Stimulated activated naive CD8-positive, alpha-beta T cell treated with anti-CD3 and anti-CD28 coated beads, Interleukin-15, Interleukin-2, amounts not matched to agents 100 U/mL and 50 U/mL, for 24 hours (primary cell): ENCODE measurements around the gene GPR31.

Experiments used
- ATAC-seq: fragments of 150-1000 bp; cut with Tn5 transposase; one replicate; pipeline ENCODE4 v1.10.0; 2021
- DNase-seq: peaks from one replicate; pipeline ENCODE4 v3.0.0; 2021

GPR31 gene

DNA sequence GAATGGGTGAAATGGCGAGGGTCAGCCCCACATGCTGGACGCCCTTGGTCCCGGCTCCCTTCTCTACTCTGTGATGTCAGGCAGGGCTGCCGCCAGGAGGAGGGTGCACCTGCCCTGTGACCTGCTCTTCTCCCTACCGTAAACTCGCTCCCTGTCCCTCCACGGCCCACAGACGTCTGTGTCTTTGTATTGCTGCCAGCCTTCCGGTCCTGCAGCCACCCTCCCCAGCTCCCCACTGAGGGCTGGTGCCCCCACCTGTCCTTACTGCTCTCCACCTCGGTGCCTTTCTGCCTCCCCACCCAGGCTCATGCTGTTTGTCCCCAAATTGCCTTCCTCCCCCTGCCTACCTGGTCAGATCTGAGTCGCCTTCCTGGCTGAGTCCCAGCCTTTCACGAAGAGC, 38.9 kb downstream of the GPR31 start:
- no peak for DNase-seq
- no peak for ATAC-seq

DNA sequence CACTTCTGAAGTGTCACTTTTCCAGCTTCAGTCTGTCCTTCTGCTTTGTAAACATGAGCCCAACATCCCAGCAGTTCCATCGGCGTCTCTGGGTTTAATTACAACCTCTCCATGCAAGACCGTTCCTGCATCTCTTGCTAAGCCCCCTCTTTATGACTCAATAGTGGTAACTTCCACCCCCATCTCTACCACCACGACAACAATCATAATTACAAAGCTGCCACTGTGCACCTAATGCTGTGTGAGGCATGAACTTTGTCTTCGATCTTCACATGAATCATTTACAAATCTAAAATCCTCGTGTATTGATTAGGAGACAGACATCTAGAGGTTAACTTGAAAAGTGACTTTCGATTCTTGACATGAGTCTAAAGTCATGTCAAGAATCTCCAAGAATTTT, 39.8 kb downstream of the GPR31 start:
- no peak for ATAC-seq

DNA sequence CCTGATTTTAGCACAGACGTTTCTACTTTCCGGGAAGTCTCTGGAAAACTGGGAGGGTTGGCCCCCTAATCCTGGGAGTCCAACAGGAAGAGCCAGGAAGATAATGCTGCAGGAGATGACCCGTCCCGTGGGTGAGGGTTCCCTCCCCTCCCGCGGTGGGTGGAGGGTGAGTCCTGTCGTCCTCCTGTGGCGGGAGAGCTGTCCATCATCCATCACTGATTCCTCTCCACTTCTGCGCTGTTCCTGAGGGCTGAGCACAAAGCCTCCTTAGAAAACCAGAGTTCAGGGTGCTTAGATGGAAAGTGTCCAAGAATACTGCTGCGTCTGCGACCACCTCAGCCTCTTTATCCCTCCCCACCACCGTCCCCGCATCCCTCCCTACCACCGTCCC, 40.9 kb downstream of the GPR31 start:
- DNase-seq (no peak), ATAC-seq (no peak)

More for the DNA sequence above, 39.8 kb downstream of the GPR31 start:
- no peak for DNase-seq

DNA sequence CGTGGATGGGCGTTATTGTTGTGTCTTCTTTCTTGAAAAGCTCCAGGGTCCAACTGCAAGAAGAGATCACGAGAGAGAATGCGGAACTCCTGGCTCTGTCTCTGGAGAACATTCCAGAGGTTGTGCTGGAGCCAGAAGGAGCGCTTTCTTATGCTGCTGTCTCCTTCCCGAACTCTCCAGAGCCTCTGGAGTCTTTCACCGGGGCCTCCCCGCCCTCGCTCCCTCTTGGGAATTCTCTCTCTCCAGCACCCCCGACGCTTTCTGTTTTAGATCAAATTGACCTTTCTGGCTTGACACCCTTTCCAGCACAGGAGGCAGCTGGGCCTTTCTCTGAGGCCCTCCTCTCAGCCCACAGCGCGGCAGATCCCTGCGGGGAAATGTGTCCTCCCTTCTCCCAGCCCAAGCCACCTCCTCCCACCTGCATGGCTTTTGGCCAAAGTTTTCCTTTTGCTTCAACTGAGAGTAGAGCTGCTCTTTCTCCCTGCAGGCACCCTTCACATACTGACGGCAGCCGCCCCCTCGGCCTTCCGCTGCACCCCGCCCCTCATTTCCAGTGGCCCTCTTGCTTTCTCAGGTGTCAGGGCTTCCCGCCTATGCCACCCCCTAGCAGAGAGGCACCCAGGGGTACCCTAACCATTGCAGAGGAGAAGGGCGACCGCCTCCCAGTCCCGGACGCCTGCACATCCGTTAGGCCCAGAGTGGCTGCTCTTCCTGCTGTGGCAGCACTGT, 41.5 kb downstream of the GPR31 start:
- DNase-seq (no peak), ATAC-seq (no peak)

DNA sequence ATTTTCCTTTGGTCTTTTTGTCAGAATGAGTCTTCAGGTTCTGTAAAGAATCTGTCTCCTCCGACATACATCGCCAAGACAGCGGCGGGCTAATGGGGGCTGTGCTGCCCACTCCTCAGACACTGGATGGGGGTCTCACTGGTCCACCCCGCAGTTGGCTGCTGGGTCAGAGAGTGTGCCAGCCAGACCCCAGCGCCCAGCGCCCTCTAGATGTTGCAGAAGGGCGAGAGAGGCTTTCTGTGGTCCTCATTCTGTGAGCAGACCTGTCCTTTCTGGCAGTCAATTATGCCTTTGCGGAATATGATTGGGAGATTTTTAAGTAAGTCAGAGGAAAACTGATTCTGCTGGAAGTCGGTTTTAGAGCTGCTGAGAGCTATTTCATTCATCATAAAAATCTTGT, 42.7 kb downstream of the GPR31 start:
- DNase-seq (no peak), ATAC-seq (no peak)

DNA sequence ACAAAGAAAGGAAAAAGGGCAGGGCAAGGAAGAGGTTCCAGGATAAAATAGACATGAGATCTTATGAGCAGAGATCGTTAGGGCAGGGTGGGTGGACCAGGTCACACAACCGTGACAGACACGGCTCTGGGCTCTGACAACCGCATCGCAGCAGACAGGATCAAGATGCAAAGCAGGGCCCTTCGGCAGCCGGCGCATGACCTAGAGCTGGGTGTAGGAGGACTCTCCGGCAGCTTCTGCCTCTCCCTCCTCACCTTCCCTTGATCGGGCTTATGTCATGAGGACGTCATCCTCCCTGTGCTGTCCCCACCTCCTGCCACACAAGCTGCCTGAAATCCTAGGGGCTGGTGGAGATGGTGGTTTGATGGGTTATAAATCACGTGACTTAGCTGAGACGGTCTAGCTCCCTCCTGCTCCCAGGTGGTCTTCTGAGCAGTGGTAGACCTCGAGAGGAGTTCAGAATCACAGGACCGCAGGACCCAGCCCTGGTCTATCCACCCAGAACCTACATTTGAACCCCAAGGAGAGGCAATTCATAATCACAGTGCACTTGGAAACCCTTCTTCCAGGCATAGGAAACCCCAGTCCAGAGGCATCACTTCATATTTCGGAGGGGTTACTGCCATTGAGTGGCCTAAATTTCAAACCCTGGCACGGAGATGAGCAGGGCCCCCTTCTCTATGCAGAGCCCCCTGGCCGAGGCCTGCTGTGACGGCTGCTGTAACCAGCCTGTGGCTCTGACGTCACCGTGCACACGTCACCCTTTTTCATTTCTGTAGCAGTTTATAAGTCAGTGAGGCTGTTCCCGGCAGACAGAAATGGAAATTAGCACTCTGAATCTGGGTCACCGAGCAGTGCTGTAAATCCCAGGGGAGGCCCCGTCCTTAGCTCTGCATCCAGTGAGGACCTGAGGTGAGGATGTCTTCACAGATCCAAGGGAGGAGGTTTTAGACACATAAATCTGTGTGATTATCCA, 43.6 kb downstream of the GPR31 start:
- DNase-seq (peak; percentile 46), ATAC-seq (peak; percentile 37)

DNA sequence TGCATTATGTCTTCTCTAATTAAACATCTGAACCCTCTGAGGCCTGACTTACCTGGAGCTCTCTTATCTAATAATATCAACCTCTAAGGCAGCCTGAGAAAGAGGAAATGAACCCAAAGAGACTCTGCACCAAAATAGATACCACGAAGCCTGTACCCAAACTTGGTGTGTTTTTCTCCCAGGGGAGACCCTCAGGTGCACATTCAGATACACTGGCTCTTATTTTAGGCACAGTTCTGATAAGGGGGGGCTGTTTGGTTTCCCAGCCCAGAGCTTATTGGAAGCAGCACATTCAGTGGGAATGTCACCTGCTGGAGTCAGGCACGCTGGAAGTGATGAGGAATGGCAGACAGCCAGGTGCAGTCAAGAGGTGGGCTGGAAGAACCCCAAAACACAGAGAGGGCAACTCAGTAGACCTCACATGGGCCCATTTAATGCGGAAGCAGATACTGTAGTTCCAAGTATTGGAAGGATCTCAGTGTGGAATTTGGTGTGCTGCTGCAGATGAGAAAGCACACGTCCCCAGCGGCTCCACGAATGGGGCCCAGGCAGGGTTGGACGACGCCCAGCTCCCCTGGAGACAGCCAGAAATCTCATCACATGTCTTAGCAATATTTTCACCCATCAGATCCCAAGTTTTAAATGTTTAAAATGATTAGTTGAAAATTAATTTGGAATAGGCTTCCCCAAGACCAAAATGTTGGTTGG, 44.6 kb downstream of the GPR31 start:
- DNase-seq (no peak), ATAC-seq (no peak)

DNA sequence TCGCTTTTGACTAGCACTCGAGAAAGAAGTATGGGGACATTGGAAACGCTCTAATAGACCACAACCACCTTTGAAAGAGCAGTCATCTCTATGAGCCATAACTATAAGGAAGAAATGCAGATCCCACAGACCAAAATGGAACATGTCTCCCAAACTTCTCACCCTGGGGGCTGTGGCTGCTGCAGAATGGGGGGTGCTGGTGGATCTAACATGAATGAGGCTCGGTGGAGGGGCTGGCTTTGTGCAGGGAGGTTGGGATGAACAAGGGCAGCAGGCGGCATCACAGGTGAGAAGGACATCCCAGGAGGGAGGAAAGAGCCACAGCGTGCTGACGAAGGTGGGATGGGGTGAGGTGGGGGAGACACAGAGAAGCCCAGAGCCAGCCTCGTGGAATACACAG, 45.4 kb downstream of the GPR31 start:
- no peak for DNase-seq
- ATAC-seq: no peak

DNA sequence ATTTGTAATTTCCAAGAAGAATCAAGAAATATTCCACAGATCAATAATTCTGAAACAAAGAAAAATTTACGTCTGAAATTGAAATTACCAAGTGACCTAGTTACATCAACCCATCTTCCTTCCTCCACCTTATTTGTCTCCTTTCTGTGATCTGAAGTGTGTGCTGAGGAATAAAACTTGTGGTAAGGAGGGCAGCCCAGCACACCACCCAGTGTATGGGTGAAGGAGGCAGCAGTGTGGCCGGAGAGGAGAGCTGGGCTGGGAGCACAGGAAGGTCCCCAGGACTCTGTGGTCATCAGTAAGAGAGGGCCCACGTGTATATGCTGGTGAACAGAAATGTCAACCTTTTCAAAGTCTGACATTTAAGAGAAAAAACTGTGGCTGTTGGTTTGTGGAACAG, 46.2 kb downstream of the GPR31 start:
- DNase-seq (no peak), ATAC-seq (no peak)

DNA sequence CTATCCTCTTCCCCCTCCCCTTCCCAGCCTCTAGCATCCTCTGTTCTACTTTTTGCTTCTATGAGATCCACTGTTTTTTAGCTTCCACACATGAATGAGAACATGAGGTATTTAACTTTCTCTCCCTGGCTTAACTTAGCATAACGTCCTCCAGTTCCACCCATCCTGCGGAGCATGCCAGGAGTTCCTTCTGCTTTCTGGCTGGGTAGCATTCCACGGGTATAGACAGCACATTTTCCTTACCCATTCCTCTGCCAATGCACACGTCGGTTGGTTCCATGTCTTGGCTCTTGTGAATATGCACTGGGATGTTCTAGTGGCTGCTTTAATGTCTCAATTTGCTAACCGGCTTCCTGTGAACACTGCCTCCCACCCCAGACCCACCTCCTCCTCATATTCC, 48.1 kb downstream of the GPR31 start:
- DNase-seq (no peak), ATAC-seq (no peak)

DNA sequence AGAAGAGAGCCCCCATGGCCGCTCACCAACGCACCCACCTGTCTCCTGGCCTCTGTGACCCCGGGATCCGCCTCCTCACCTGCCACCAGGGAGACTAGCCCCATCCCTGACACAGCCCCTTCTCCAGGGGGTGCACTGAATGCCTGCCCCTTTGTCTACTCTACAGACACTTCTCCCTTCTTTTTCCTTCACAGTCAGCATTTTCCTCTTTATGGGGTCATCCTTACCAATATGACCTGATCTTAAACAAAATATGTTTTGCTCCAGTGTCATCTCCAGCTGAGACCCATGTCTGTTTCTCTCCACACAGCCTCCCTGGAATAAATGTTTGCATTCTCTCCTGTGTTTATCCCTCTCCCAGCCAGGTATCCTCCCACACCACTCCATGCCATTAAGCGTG, 49.5 kb downstream of the GPR31 start:
- DNase-seq (no peak), ATAC-seq (no peak)

DNA sequence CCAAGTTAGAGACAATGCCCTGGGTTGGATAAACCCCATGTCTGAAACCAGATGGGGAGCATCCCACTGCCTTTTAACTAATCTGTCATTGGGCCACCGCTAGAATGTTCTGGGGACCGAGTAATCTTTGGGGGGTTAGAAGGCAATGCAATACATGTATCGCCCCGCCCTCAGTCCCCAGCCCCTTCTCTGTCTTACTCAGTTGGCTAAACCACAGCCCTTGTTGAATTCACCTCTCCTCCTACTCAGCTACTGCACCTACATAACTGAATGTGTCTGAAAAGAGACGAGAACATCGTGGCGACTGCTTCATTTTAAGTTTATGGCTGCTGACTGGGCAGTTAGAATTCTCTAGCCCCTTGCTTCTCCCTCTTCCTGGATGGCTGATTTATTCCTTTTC, 50.0 kb downstream of the GPR31 start:
- ATAC-seq (no peak), DNase-seq (no peak)

DNA sequence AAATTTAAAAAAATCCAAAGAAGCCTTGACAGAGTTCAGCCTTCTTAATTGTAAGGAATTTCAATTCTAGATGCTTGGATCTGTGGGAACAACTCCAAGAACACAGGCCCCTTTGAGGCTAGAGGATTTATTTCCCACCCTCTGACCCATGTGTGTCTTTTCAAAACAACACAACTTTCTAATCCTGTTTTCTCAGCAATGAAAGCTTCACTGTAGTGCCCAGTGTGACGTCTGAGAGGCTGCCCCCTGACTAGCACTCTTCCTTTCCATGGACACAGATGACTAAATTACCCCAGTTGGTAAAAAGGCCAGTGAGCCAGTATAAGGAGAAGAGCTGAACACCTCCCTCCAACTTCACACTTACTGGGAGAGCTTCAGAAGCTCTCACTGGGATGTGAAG, 51.4 kb downstream of the GPR31 start:
- no peak for DNase-seq
- no peak for ATAC-seq
